ENCODE measurements around the gene ATP6V0E1. TPM values are rescaled to one million over a fixed set of nuclear protein-coding genes. Genes with fewer than 3 reads are reported as not detected.

Gene ATP6V0E1
- total RNA-seq, 2 experiments from 2014 or later: 110 to 144 TPM

Other genes starting within 250 kb of the ATP6V0E1 start
- 10 to 100 TPM in 1 of 2 experiments, 1 to 10 TPM in 1; 6.5 to 32.5 TPM for gene DUSP1, start 212.6 kb upstream of the ATP6V0E1 start, total RNA-seq
- 10 to 100 TPM; 30.9 to 34.7 TPM for gene ERGIC1, start 149.5 kb upstream of the ATP6V0E1 start, total RNA-seq
- gene RPL26L1, start 24.3 kb upstream of the ATP6V0E1 start, total RNA-seq: 10 to 100 TPM; 44.4 to 52.0 TPM
- gene CREBRF, start 72.6 kb downstream of the ATP6V0E1 start, total RNA-seq: 10 to 100 TPM; 11.2 to 14.7 TPM
- gene BNIP1, start 160.8 kb downstream of the ATP6V0E1 start, total RNA-seq: 10 to 100 TPM; 14.5 to 16.3 TPM